Prostate gland (tissue), 2 donors: ENCODE data around the gene RPL37. TPM values are rescaled to one million over a fixed set of nuclear protein-coding genes. Genes with fewer than 3 reads are reported as not detected.
"Not testable (repeated sequence)": the region's sequence is repeated elsewhere in the genome, so short reads cannot be mapped to it uniquely, and the experiment has no call there.

Source experiments
- DNase-seq: peaks from one replicate; pipeline ENCODE4 v3.0.0-alpha.2; 2019; ENCODE audit warnings: low spot score
- H3K27ac ChIP-seq, 2 donors: fragments of 200-600 bp; sonication (generic); 2 replicates each; pipeline ENCODE4 v1.5.1; 2017 to 2019
- H3K27me3 ChIP-seq: fragments of 200-600 bp; sonication (generic); replicated peaks from 2 replicates; pipeline ENCODE4 v1.5.1; 2019; ENCODE audit not compliant: insufficient read depth
- H3K36me3 ChIP-seq, 2 donors: fragments of 200-600 bp; sonication (generic); 1 replicate in 1 of 2; 2 replicates in 1 of 2; pipeline versions ENCODE4 v1.5.1 to v1.8.1; 2017 to 2019
- H3K4me1 ChIP-seq: fragments of 200-600 bp; sonication (generic); replicated peaks from 2 replicates; pipeline ENCODE4 v1.5.1; 2019
- H3K4me3 ChIP-seq, 2 donors: fragments of 200-600 bp; sonication (generic); 2 replicates each; pipeline ENCODE4 v1.5.1; 2017 to 2019
- H3K9me3 ChIP-seq: fragments of 200-600 bp; sonication (generic); 2 replicates; pipeline ENCODE4 v1.5.1; 2017
- CTCF ChIP-seq, 4 experiments: fragments of 200-600 bp in 2 of 4; fragments of 450-650 bp in 2 of 4; sonication (generic) in 2 of 4; IDR thresholded peaks; 1 replicate in 3 of 4; 2 replicates in 1 of 4; pipeline ENCODE4 v1.5.1; 2016 to 2019; ENCODE audit warnings: antibody characterized with exemption in 4 of 4, mild to moderate bottlenecking in 2 of 4, moderate library complexity in 2 of 4
- POLR2A ChIP-seq: fragments of 450-650 bp; IDR thresholded peaks from one replicate; pipeline ENCODE4 v1.6.1; 2016; ENCODE audit warnings: antibody characterized with exemption, mild to moderate bottlenecking
- POLR2AphosphoS5 ChIP-seq: sonication (generic); formaldehyde crosslinking; IDR thresholded peaks from one replicate; pipeline ENCODE4 v1.6.1; 2017; ENCODE audit warnings: antibody characterized with exemption
- WGBS: methylation state at CpG from one replicate; pipeline ENCODE4 v1.1.5; 2018; 5-methylcytosine and 5-hydroxymethylcytosine counted together
- intact Hi-C: fragments of 100-400 bp; cut with DNase I; formaldehyde crosslinking; loops from one replicate; pipeline ENCODE4 v1.14.2; 2022
- total RNA-seq, 2 donors: library from RNA; depleted of rRNA; stranded (reverse); fragments of >200 nt; gene quantifications; one replicate each; pipeline ENCODE4 v1.1.0, GENCODE V29; 2016

Gene RPL37
- total RNA-seq, 2 donors from 2014 or later: 188 to 343 TPM

GRCh38 chr5:40827188-40827977 lies 7.6 kb downstream of the RPL37 start:
- Histone ChIP-seq H3K27me3 (no peaks in the 10 kb centered on the region), H3K4me1 (no peaks in the 10 kb centered on the region), H3K9me3 (no peaks in the 10 kb centered on the region), H3K27ac (no peak overlapping the region), H3K4me3 (no peak overlapping the region), H3K36me3 (peaks cover 4 to 8% of the 10 kb centered on the region in 2 donors)
- TF ChIP-seq CTCF (IDR thresholded peaks at IDR 0.05): no peak
- TF ChIP-seq POLR2AphosphoS5: no peak
- no peak for TF ChIP-seq POLR2A
- intact Hi-C loops: no loop called here
- WGBS: 86% methylated on average over 14 of the region's 14 CpGs
- DNase-seq: no peak

DNA sequence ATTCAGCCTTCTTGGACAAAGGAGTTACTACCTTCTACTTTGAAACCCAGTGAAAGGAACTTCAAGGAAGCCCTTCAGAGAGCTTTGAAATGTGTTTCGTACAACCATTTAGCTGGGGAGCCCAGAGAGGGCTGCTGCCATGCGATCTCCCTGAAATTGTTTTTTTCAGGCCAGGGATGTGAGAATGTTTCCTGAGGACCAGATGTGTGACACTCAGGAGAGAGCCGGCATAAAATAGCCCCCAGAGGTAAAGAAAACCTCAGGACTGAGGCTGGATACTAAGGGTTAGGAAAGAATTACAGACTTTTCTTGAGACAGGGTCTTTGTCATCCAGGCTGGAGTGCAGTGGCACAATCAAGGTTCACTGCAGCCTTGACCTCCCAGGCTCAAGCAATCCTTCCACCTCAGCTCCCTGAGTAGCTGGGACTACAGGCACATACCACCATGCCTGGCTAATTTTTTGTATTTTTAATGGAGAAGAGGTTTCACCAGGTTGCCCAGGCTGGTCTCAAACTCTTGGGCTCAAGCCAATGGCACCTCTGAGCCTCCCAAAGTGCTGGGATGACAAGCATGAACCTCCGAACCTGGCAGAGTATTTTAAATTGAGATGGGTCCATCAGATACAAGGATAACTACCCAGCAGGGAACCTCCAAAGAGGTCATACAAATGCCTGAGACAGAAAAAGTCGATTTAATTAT lies 8.4 kb downstream of the RPL37 start:
- Histone ChIP-seq H3K36me3 (peaks cover 2% of the 10 kb centered on the region in 2 donors), H3K27ac (no peak overlapping the region), H3K9me3 (no peaks in the 10 kb centered on the region), H3K4me1 (no peaks in the 10 kb centered on the region), H3K4me3 (no peak overlapping the region), H3K27me3 (no peaks in the 10 kb centered on the region)
- intact Hi-C loops: no loop called here
- WGBS: 88% methylated on average over 5 of the region's 5 CpGs
- no peak for TF ChIP-seq POLR2AphosphoS5
- no peak for TF ChIP-seq POLR2A
- TF ChIP-seq CTCF (IDR thresholded peaks at IDR 0.05): no peak
- no peak for DNase-seq

DNA sequence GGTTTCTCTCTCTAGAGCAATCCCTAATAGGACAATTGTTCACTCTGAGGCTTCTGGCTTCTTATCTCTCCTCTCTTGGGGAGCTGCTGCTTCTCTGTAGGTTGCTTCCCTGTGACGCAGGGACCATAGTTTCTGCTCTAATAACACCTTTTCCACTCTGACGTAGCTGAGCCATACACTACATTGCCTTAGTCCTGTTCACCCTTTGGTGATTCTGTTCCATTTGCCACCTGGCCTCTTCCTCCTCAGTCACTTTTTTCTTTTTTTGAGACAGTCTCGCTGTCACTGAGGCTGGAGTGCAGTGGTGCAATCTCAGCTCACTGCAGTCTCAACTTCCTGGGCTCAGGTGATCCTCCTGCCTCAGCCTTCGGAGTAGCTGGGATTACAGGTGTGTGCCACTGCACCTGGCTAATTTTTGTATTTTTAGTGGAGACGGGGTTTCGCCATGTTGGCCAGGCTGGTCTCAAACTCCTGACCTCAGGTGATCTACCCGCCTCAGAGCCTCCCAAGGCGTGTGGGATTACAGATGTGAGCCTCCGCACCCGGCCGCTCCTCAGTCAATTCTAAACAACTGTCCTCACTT lies 9.5 kb downstream of the RPL37 start:
- H3K4me3 ChIP-seq, H3K27ac ChIP-seq, H3K4me1 ChIP-seq, H3K9me3 ChIP-seq, H3K36me3 ChIP-seq, DNase-seq, H3K27me3 ChIP-seq, intact Hi-C loops: not testable (repeated sequence)
- 92% methylated on average over 11 of the region's 11 CpGs for WGBS

DNA sequence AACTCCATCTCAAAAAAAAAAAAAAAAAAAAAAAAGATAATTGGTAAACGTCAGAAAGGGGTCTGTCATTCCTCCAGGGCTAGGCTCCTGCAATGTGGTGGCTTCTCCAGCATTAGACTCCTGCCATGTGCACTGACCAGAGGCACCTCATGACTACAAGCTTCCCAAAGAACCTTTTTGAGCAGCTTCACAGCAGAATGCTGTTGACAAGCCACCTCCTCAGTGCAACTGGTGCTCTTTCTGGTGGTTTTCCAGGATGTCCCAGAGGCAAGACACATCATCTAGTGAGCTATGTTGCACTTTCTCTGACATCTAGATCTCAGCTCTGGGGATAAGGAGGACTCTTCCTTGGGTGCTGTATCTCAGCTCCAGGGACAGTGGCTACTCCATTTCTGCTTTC lies 11.6 kb downstream of the RPL37 start:
- TF ChIP-seq POLR2A (no peak), POLR2AphosphoS5 (no peak), CTCF (IDR thresholded peaks at IDR 0.05) (no peak)
- no peak for DNase-seq
- intact Hi-C loops: no loop called here
- Histone ChIP-seq H3K4me1 (no peaks in the 10 kb centered on the region), H3K9me3 (no peaks in the 10 kb centered on the region), H3K36me3 (no peaks in the 10 kb centered on the region), H3K27ac (no peak overlapping the region), H3K27me3 (no peaks in the 10 kb centered on the region), H3K4me3 (no peak overlapping the region)
- WGBS: 30% methylated on average over 1 of the region's 1 CpG

DNA sequence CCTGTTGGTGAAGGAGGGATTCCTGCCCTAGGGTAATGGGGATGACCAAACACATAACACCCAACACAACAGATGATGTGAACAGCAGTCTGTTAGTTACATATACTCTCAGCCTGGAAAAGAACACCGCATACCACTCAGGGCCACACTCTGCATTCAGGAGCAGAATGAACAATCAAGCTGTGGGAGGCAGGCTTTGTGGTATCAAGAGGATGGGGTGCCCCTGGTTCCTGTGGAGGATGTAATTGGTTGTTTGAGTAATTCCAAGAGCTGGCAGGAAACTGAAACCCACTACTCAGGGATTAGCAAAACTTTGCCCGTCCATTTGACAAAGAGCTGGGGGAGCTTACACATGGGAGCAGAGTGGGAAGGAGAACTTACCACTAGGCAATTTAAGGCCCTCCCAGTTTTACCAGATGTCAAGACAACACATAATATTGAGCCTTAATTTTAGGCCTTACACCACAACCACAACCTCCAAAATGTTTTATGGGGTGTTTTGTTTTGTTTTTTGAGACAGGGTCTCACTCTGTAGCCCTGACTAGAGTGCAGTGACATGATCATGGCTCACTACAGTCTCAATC lies 21.2 kb downstream of the RPL37 start:
- H3K4me3 ChIP-seq: no peak overlapping the region
- H3K27ac ChIP-seq: no peak overlapping the region
- WGBS: 94% methylated on average over 2 of the region's 2 CpGs
- no peak for DNase-seq
- intact Hi-C loops: no loop called here
- H3K27me3 ChIP-seq: no peaks in the 10 kb centered on the region
- H3K36me3 ChIP-seq: no peaks in the 10 kb centered on the region
- H3K4me1 ChIP-seq: no peaks in the 10 kb centered on the region
- TF ChIP-seq POLR2AphosphoS5 (no peak), CTCF (IDR thresholded peaks at IDR 0.05) (no peak), POLR2A (no peak)
- no peaks in the 10 kb centered on the region for H3K9me3 ChIP-seq
